Transverse colon (tissue), 4 donors: ENCODE data around the gene RAB20. TPM values are rescaled to one million over a fixed set of nuclear protein-coding genes. Genes with fewer than 3 reads are reported as not detected.
A peak's percentile ranks its signal among the peaks of the same experiment; 100 is the strongest.

ENCODE experiments used
- DNase-seq: peaks from one replicate; pipeline ENCODE4 v3.0.0-alpha.2; 2019
- H3K27ac ChIP-seq, 4 donors: fragments of 200-600 bp; sonication (generic); 2 replicates each; pipeline ENCODE4 v1.5.1; 2016 to 2018; ENCODE audit warnings: inconsistent platforms in 4 of 4
- H3K27me3 ChIP-seq: fragments of 200-600 bp; sonication (generic); 2 replicates; pipeline ENCODE4 v1.5.1; 2017; ENCODE audit warnings: inconsistent platforms
- H3K36me3 ChIP-seq, 4 donors: fragments of 200-600 bp; sonication (generic); 2 replicates each; pipeline ENCODE4 v1.5.1; 2017 to 2019; ENCODE audit warnings: inconsistent platforms in 4 of 4
- H3K4me1 ChIP-seq, 4 donors: fragments of 200-600 bp; sonication (generic); 2 replicates each; pipeline ENCODE4 v1.5.1; 2017 to 2020; ENCODE audit warnings: inconsistent platforms in 4 of 4
- H3K4me3 ChIP-seq, 4 donors: fragments of 200-600 bp; sonication (generic); 1 replicate in 1 of 4; 2 replicates in 3 of 4; pipeline versions ENCODE4 v1.5.1 to v1.6.1; 2017 to 2019; ENCODE audit warnings: inconsistent platforms in 4 of 4
- H3K9me3 ChIP-seq, 2 donors: fragments of 200-600 bp; sonication (generic); 2 replicates each; pipeline ENCODE4 v1.5.1; 2017 to 2019; ENCODE audit warnings: inconsistent platforms in 2 of 2
- CTCF ChIP-seq, 5 experiments: fragments of 200-600 bp in 3 of 5; fragments of 450-650 bp in 2 of 5; sonication (generic) in 3 of 5; IDR thresholded peaks; 1 replicate in 2 of 5; 2 replicates in 3 of 5; pipeline ENCODE4 v1.5.1; 2016 to 2017; ENCODE audit warnings: antibody characterized with exemption in 5 of 5, inconsistent platforms in 3 of 5, mild to moderate bottlenecking in 2 of 5, moderate library complexity in 1 of 5
- EP300 ChIP-seq: sonication (generic); formaldehyde crosslinking; IDR thresholded peaks from one replicate; pipeline ENCODE4 v1.6.1; 2017; ENCODE audit warnings: antibody characterized with exemption, low read depth
- POLR2A ChIP-seq: fragments of 450-650 bp; IDR thresholded peaks from one replicate; pipeline ENCODE4 v1.6.1; 2016; ENCODE audit warnings: antibody characterized with exemption, mild to moderate bottlenecking, moderate library complexity
- POLR2AphosphoS5 ChIP-seq, 3 donors: sonication (generic); formaldehyde crosslinking; IDR thresholded peaks; one replicate each; pipeline ENCODE4 v1.6.1; 2016; ENCODE audit warnings: antibody characterized with exemption in 3 of 3
- WGBS, 2 donors: methylation state at CpG; one replicate each; pipeline ENCODE4 v1.1.5; 2018; ENCODE audit warnings: low coverage in 1 of 2; 5-methylcytosine and 5-hydroxymethylcytosine counted together
- in situ Hi-C, 4 donors: fragments of 200-750 bp; cut with MboI; loops; one replicate each; pipeline versions ENCODE4 v1.15.0 to v1.15.1; 2017; ENCODE audit warnings: low sequenced_read_pairs in 3 of 4, low pct_ligation_motif_present in 1 of 4, low pct_unique_long_range_greater_than_20kb in 1 of 4
- intact Hi-C: fragments of 100-400 bp; cut with DNase I; formaldehyde crosslinking; loops from one replicate; pipeline ENCODE4 v1.15.1; 2023; ENCODE audit warnings: low total_unique reads
- total RNA-seq, 4 donors: library from RNA; depleted of rRNA; stranded (reverse); fragments of >200 nt; gene quantifications; one replicate each; pipeline ENCODE4 v1.1.0, GENCODE V29; 2016

RAB20 gene
- total RNA-seq, 4 donors from 2014 or later: 12.5 to 66.2 (median 54.1) TPM

GRCh38 chr13:110507678-110508381 lies 53.7 kb downstream of the RAB20 start:
- Histone ChIP-seq H3K4me3 (peak overlapping the region in 1 of 4 donors; percentile 0), H3K27me3 (no peaks in the 10 kb centered on the region), H3K36me3 (peaks cover 0 to 10% (median 3%) of the 10 kb centered on the region in 4 donors), H3K9me3 (no peaks in the 10 kb centered on the region), H3K4me1 (peaks cover 11 to 58% (median 31%) of the 10 kb centered on the region in 4 donors), H3K27ac (peak overlapping the region; percentile 83 to 91 (median 90))
- intact Hi-C loops (no loop called here), in situ Hi-C loops (no loop called here)
- peak; percentile 82 for DNase-seq
- peak; percentile 29 to 82 (median 49) for TF ChIP-seq POLR2AphosphoS5 (IDR thresholded peaks at IDR 0.05)
- TF ChIP-seq POLR2A: peak; percentile 62
- no peak for TF ChIP-seq EP300
- peak in 4 of 5 experiments; percentile 33 to 87 (median 56) for TF ChIP-seq CTCF (IDR thresholded peaks at IDR 0.05)
- WGBS, 2 donors: 40 to 53% methylated on average over 3 to 23 of the region's 23 CpGs

- 46 to 49% methylated on average over 7 to 17 of the region's 17 CpGs for WGBS, 2 donors
- H3K27ac ChIP-seq: peak overlapping the region; percentile 83 to 91 (median 90)
- H3K27me3 ChIP-seq: no peaks in the 10 kb centered on the region
- H3K4me1 ChIP-seq: peaks cover 11 to 58% (median 31%) of the 10 kb centered on the region in 4 donors
- peak; percentile 39 for TF ChIP-seq POLR2A
- TF ChIP-seq CTCF (IDR thresholded peaks at IDR 0.05): no peak
- TF ChIP-seq POLR2AphosphoS5 (IDR thresholded peaks at IDR 0.05): peak; percentile 59 to 89 (median 88)
- intact Hi-C loops (no loop called here), in situ Hi-C loops (no loop called here)
- peak overlapping the region in 1 of 4 donors; percentile 2 for H3K4me3 ChIP-seq
- peaks cover 0 to 6% (median 3%) of the 10 kb centered on the region in 4 donors for H3K36me3 ChIP-seq
- DNase-seq: peak; percentile 90
- H3K9me3 ChIP-seq: no peaks in the 10 kb centered on the region
Observed at GRCh38 chr13:110506859-110507566, 54.5 kb downstream of the RAB20 start.

GRCh38 chr13:110506396-110506795 lies 55.1 kb downstream of the RAB20 start:
- TF ChIP-seq POLR2A: no peak
- intact Hi-C loops: no loop called here
- WGBS, 2 donors: 88% methylated on average over 16 of the region's 18 CpGs; no CpG with 5 or more reads in 1 of the 2 donors
- H3K4me1 ChIP-seq: peaks cover 11 to 58% (median 31%) of the 10 kb centered on the region in 4 donors
- no peak overlapping the region for H3K4me3 ChIP-seq
- no peaks in the 10 kb centered on the region for H3K27me3 ChIP-seq
- peak overlapping the region; percentile 83 to 91 (median 90) for H3K27ac ChIP-seq
- no peaks in the 10 kb centered on the region for H3K9me3 ChIP-seq
- peaks cover 0 to 6% (median 3%) of the 10 kb centered on the region in 4 donors for H3K36me3 ChIP-seq
- in situ Hi-C loops: no loop called here
- no peak for DNase-seq

- Histone ChIP-seq H3K36me3 (peaks cover 0 to 6% (median 3%) of the 10 kb centered on the region in 4 donors), H3K27me3 (no peaks in the 10 kb centered on the region), H3K9me3 (no peaks in the 10 kb centered on the region), H3K27ac (no peak overlapping the region), H3K4me1 (peaks cover 11 to 58% (median 31%) of the 10 kb centered on the region in 4 donors), H3K4me3 (no peak overlapping the region)
- no peak for DNase-seq
- in situ Hi-C loops (no loop called here), intact Hi-C loops (no loop called here)
- 80 to 87% methylated on average over 1 to 10 of the region's 10 CpGs for WGBS, 2 donors
- TF ChIP-seq EP300 (no peak), POLR2A (no peak), CTCF (IDR thresholded peaks at IDR 0.05) (no peak), POLR2AphosphoS5 (IDR thresholded peaks at IDR 0.05) (no peak)
Observed at GRCh38 chr13:110505594-110505993, 55.9 kb downstream of the RAB20 start.
